Omental fat pad (tissue), 4 donors: Measurements from ENCODE around the gene KCNC3. TPM values are rescaled to one million over a fixed set of nuclear protein-coding genes. Genes with fewer than 3 reads are reported as not detected.

Experiments
- ATAC-seq: fragments of 150-250 bp; one replicate; pipeline ENCODE4 v1.9.1; 2016; ENCODE audit warnings: mild to moderate bottlenecking, moderate library complexity; ENCODE audit not compliant: low FRiP score
- DNase-seq: peaks from one replicate; pipeline ENCODE4 v3.0.0-alpha.2; 2019; ENCODE audit warnings: low spot score
- total RNA-seq, 4 donors: library from RNA; depleted of rRNA; stranded (reverse); fragments of >200 nt; gene quantifications; one replicate each; pipeline ENCODE4 v1.1.0, GENCODE V29; 2016
- TF ChIP-seq, protein P1 (sequence below), 3 donors: fragments of 450-650 bp; IDR thresholded peaks; one replicate each; pipeline ENCODE4 v1.5.1; 2016 to 2017; ENCODE audit warnings: antibody characterized with exemption in 3 of 3, mild to moderate bottlenecking in 3 of 3, moderate library complexity in 2 of 3

KCNC3 gene
- total RNA-seq, 4 donors from 2014 or later: 0.28 to 0.72 (median 0.31) TPM

- DNase-seq (no peak), ATAC-seq (no peak)
- TF ChIP-seq, protein P1, sequence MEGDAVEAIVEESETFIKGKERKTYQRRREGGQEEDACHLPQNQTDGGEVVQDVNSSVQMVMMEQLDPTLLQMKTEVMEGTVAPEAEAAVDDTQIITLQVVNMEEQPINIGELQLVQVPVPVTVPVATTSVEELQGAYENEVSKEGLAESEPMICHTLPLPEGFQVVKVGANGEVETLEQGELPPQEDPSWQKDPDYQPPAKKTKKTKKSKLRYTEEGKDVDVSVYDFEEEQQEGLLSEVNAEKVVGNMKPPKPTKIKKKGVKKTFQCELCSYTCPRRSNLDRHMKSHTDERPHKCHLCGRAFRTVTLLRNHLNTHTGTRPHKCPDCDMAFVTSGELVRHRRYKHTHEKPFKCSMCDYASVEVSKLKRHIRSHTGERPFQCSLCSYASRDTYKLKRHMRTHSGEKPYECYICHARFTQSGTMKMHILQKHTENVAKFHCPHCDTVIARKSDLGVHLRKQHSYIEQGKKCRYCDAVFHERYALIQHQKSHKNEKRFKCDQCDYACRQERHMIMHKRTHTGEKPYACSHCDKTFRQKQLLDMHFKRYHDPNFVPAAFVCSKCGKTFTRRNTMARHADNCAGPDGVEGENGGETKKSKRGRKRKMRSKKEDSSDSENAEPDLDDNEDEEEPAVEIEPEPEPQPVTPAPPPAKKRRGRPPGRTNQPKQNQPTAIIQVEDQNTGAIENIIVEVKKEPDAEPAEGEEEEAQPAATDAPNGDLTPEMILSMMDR (IDR thresholded peaks at IDR 0.05): no peak
These were observed 14.2 kb downstream of the KCNC3 start for GRCh38 chr19:50314724-50315708.

GRCh38 chr19:50313812-50314536 lies 15.2 kb downstream of the KCNC3 start:
- DNase-seq: no peak
- TF ChIP-seq, protein P1 (IDR thresholded peaks at IDR 0.05): no peak

DNA sequence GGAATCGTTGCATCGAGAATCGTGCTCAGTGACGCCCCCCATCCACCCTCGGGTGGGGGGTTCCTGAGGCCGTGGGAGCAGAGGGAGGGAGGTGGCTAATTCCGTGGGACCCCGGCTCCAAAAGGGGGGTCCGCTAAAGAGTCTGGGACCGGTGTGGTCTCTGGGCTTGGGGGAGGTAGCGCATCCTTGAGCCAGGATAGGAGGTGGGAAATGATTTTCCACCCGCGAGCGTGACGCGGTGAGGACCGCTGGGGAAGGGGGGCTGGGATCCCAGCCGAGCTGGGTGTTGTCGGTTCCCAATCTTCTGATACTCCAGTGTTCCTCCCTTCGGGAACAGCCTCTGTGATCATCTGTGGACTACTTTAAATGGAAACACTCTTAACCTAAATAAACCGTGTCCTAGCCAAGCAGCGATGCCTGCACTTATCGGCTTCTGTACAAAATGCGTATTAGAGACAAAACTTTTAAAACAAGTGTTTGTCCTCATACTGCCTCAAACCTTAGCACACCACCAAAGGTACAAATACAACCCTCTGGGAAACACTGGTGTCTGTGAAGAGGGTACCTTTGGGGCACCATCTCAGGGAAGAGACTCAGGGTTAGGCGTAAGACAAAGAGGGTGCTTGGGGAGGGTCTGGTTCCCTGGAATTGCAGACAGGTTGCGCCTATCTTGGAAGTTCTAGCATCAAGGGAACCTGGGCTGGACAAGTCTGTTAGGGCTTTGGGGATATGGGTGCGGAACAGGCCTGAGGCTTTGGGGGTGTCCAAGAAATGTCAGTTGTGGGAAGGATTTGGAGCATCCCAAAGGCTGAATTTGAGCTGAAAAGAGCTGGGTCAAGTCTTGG lies 16.0 kb downstream of the KCNC3 start:
- ATAC-seq (no peak), DNase-seq (no peak)
- TF ChIP-seq, protein P1 (IDR thresholded peaks at IDR 0.05): no peak

More at GRCh38 chr19:50313812-50314536, 15.2 kb downstream of the KCNC3 start:
- no peak for ATAC-seq

DNA sequence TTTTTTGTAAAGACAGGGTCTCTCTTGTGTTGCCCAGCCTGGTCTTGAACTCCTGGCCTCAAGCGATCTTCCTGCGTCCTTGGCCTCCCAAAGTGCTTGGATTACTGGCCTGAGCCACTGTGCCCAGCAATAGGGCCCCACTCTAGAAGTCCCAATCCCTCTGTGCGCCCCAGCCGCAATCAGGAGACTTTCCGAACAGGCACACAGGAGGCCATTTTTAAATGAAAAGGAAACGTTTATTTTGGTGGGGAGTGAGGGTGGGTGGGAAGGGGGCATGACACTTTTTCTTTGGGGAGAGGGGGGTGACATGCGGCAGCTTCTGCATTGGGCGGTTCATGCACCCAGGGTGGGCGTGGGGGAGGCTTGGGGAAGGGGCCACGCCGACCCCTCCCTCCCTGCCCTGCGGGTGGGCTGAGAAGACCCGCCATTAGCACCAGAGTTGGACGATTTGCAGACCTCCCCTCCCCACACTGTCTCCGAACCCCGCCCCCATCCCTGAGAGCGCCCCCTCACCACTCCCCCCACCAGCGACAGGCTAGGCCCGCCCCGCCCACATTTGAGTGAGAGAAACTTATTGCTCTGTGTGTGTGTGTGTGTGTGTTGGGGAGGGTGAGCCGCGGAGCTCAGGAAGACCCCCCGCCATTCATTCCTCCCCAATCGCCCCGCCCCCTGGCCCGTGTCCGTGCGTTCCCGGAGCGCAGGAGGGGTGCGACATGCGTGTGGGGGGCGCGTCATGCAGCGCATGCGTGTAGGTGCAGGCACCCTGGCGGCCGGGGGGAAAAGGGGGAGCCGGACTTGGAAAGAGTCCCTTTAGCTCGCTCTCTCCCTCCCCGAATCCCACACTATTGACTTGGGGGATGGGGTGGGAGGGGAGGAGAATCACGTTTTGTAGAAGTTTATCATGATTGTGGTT lies 17.2 kb downstream of the KCNC3 start:
- ATAC-seq (no peak), DNase-seq (no peak)
- TF ChIP-seq, protein P1 (IDR thresholded peaks at IDR 0.05): no peak

DNA sequence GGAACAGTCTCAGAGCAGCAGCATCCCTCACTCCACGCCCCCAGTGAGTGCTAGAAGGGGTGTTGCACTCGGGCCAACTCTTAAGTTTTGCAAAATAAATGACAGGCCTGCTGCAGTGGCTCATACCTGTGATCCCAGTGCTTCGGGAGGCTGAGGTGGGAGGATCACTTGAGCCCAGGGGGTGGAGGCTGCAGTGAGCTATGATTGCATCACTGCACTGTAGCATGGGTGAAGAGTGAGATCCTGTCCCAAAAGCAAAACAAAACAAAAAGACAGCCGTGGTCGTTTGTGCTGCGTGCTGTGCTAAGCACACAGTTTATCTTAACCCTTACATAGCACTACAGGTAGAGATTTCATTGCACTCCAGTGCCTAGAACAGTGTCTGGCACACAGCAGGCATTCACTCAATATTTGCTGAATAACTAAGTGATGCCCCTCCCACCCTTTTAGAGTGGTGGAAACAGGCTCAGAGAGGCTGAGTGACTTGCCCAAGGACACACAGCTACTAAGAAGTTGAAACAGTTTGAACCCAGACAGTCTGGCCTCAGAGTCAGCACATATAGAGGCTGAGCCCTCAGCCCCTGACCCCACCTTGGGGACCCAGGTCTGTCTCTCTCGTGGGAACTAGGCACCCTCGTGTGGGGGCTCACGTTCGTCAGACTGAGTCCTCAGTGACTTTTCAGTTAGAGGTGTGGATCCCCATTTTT lies 18.3 kb downstream of the KCNC3 start:
- no peak for ATAC-seq
- no peak for DNase-seq
- TF ChIP-seq, protein P1 (IDR thresholded peaks at IDR 0.05): no peak
